GM12892 (cell line): ENCODE data around the gene CXCR1.

Source experiments
- POLR2A ChIP-seq: IDR thresholded peaks from 2 replicates; pipeline ENCODE4 v1.6.1; 2011; ENCODE audit warnings: low read depth, low read length, control low read depth
- POLR2AphosphoS5 ChIP-seq: IDR thresholded peaks from 2 replicates; pipeline ENCODE4 v1.6.1; 2011; ENCODE audit warnings: low read depth, low read length, control low read depth

- no peak for TF ChIP-seq POLR2AphosphoS5
- no peak for TF ChIP-seq POLR2A
Observed at GRCh38 chr2:218168016-218168415, 1.3 kb upstream of the CXCR1 start.
